H9 (cell line): ENCODE data around the gene MROH2A. TPM values are rescaled to one million over a fixed set of nuclear protein-coding genes. Genes with fewer than 3 reads are reported as not detected.

Source experiments
- DNase-seq: peaks from one replicate; pipeline ENCODE4 v3.0.0-alpha.2; 2017
- H2AFZ ChIP-seq: one replicate; pipeline ENCODE4 v1.6.1; 2013; ENCODE audit warnings: mild to moderate bottlenecking, low read length, control low read depth, moderate library complexity
- H2AK5ac ChIP-seq: 2 replicates; pipeline ENCODE4 v1.6.1; 2013; ENCODE audit warnings: low read length, control low read depth, mixed read lengths; ENCODE audit not compliant: insufficient read length
- H2BK120ac ChIP-seq: one replicate; pipeline ENCODE4 v1.6.1; 2013; ENCODE audit warnings: low read depth, mild to moderate bottlenecking, low read length, control low read depth, inconsistent platforms; ENCODE audit not compliant: poor library complexity, severe bottlenecking
- H2BK12ac ChIP-seq: 2 replicates; pipeline ENCODE4 v1.6.1; 2013; ENCODE audit warnings: low read length, control low read depth, mixed read lengths, low read depth; ENCODE audit not compliant: insufficient read length
- H2BK15ac ChIP-seq: 2 replicates; pipeline ENCODE4 v1.6.1; 2013; ENCODE audit warnings: low read depth, low read length, control low read depth
- H2BK20ac ChIP-seq: one replicate; pipeline ENCODE4 v1.6.1; 2013; ENCODE audit warnings: low read depth, mild to moderate bottlenecking, low read length, control low read depth, inconsistent platforms; ENCODE audit not compliant: poor library complexity, severe bottlenecking
- H2BK5ac ChIP-seq: 2 replicates; pipeline ENCODE4 v1.6.1; 2013; ENCODE audit warnings: low read length, control low read depth, mixed read lengths; ENCODE audit not compliant: insufficient read length
- H3K14ac ChIP-seq: 2 replicates; pipeline ENCODE4 v1.6.1; 2013; ENCODE audit warnings: low read length, control low read depth; ENCODE audit not compliant: insufficient read depth
- H3K18ac ChIP-seq: 2 replicates; pipeline ENCODE4 v1.6.1; 2013; ENCODE audit warnings: low read depth, mild to moderate bottlenecking, mixed read lengths, low read length, control low read depth; ENCODE audit not compliant: insufficient read length
- H3K23ac ChIP-seq: 2 replicates; pipeline ENCODE4 v1.6.1; 2013; ENCODE audit warnings: low read length, control low read depth, mixed read lengths, low read depth; ENCODE audit not compliant: insufficient read length
- H3K23me2 ChIP-seq: 2 replicates; pipeline ENCODE4 v1.6.1; 2013; ENCODE audit warnings: low read depth, mild to moderate bottlenecking, mixed read lengths, low read length, control low read depth; ENCODE audit not compliant: insufficient read length, poor library complexity, severe bottlenecking
- H3K27ac ChIP-seq: 2 replicates; pipeline ENCODE4 v1.5.1; 2013; ENCODE audit warnings: low read length, control low read depth, mixed read lengths, low read depth; ENCODE audit not compliant: insufficient read length
- H3K27me3 ChIP-seq: 2 replicates; pipeline ENCODE4 v1.6.1; 2013; ENCODE audit warnings: low read length, control low read depth, inconsistent platforms; ENCODE audit not compliant: insufficient read depth
- H3K4ac ChIP-seq: 2 replicates; pipeline ENCODE4 v1.6.1; 2013; ENCODE audit warnings: low read depth, mild to moderate bottlenecking, control low read depth, inconsistent platforms, low read length, moderate library complexity
- H3K4me1 ChIP-seq: 2 replicates; pipeline ENCODE4 v1.6.1; 2013; ENCODE audit warnings: low read length, control low read depth, inconsistent platforms; ENCODE audit not compliant: insufficient read depth
- H3K4me2 ChIP-seq: 2 replicates; pipeline ENCODE4 v1.6.1; 2013; ENCODE audit warnings: low read length, control low read depth, mixed read lengths; ENCODE audit not compliant: insufficient read length, insufficient read depth
- H3K56ac ChIP-seq: 2 replicates; pipeline ENCODE4 v1.6.1; 2013; ENCODE audit warnings: low read depth, mild to moderate bottlenecking, mixed read lengths, low read length, control low read depth; ENCODE audit not compliant: insufficient read length
- H3K79me1 ChIP-seq: 2 replicates; pipeline ENCODE4 v1.6.1; 2013; ENCODE audit warnings: low read depth, mild to moderate bottlenecking, moderate library complexity, low read length, control low read depth, inconsistent platforms; ENCODE audit not compliant: insufficient read depth, poor library complexity, severe bottlenecking
- H3K79me2 ChIP-seq: 2 replicates; pipeline ENCODE4 v1.6.1; 2013; ENCODE audit warnings: low read length, control low read depth, inconsistent platforms; ENCODE audit not compliant: insufficient read depth
- H3K9ac ChIP-seq: 2 replicates; pipeline ENCODE4 v1.6.1; 2013; ENCODE audit warnings: low read length, control low read depth, mixed read lengths; ENCODE audit not compliant: insufficient read length; ENCODE audit errors: extremely low read depth
- H3K9me3 ChIP-seq: one replicate; pipeline ENCODE4 v1.6.1; 2013; ENCODE audit warnings: low read depth, low read length, inconsistent platforms; ENCODE audit not compliant: control insufficient read depth
- H3T11ph ChIP-seq: one replicate; pipeline ENCODE4 v1.6.1; 2013; ENCODE audit warnings: mild to moderate bottlenecking, low read length, control low read depth, inconsistent platforms
- H4K20me1 ChIP-seq: one replicate; pipeline ENCODE4 v1.6.1; 2013; ENCODE audit not compliant: control insufficient read depth, insufficient read length, insufficient read depth
- H4K5ac ChIP-seq: 2 replicates; pipeline ENCODE4 v1.6.1; 2013; ENCODE audit warnings: low read depth, mild to moderate bottlenecking, mixed read lengths, low read length, control low read depth; ENCODE audit not compliant: insufficient read length
- H4K8ac ChIP-seq: replicated peaks from 2 replicates; pipeline ENCODE4 v1.6.1; 2013; ENCODE audit warnings: low read length, control low read depth, mixed read lengths, low read depth; ENCODE audit not compliant: insufficient read length
- H4K91ac ChIP-seq: 2 replicates; pipeline ENCODE4 v1.6.1; 2013; ENCODE audit warnings: low read depth, mild to moderate bottlenecking, moderate library complexity, mixed read lengths, low read length, control low read depth; ENCODE audit not compliant: insufficient read length
- H3K27ac Mint-ChIP-seq, 3 experiments: 2 replicates in 2 of 3; 3 replicates in 1 of 3; pipeline ENCODE4 v1.8.0; 2020 to 2021; ENCODE audit warnings: mixed read lengths in 3 of 3, mild to moderate bottlenecking in 1 of 3, moderate library complexity in 1 of 3
- H3K27me3 Mint-ChIP-seq: 2 replicates; pipeline ENCODE4 v1.8.0; 2021; ENCODE audit warnings: low read depth, mild to moderate bottlenecking, moderate library complexity, mixed read lengths
- H3K36me3 Mint-ChIP-seq, 3 experiments: 2 replicates in 2 of 3; 3 replicates in 1 of 3; pipeline ENCODE4 v1.8.0; 2020 to 2021; ENCODE audit warnings: low read depth in 3 of 3, mixed read lengths in 3 of 3; ENCODE audit not compliant: insufficient read depth in 1 of 3
- H3K4me1 Mint-ChIP-seq, 2 experiments: 2 replicates each; pipeline ENCODE4 v1.8.0; 2020; ENCODE audit warnings: mixed read lengths in 2 of 2
- H3K4me3 Mint-ChIP-seq, 2 experiments: 2 replicates in 1 of 2; 3 replicates in 1 of 2; pipeline ENCODE4 v1.8.0; 2020 to 2021; ENCODE audit warnings: mild to moderate bottlenecking in 2 of 2, mixed read lengths in 2 of 2, moderate library complexity in 1 of 2
- H3K9me3 Mint-ChIP-seq, 2 experiments: 2 replicates in 1 of 2; 3 replicates in 1 of 2; pipeline ENCODE4 v1.8.0; 2020; ENCODE audit warnings: mild to moderate bottlenecking in 2 of 2, mixed read lengths in 2 of 2, moderate library complexity in 1 of 2
- CTCF ChIP-seq: fragments of 200-600 bp; sonication (generic); conservative IDR thresholded peaks from 3 replicates; pipeline ENCODE4 v1.8.0; 2021; ENCODE audit warnings: antibody characterized with exemption, mild to moderate bottlenecking
- WGBS: extraction: QIAGEN DNeasy Blood & Tissue Kit; methylation state at CpG from one replicate; pipeline ENCODE4 v1.1.7; 2013; ENCODE audit warnings: missing lambda C conversion rate, low lambda C conversion rate, mixed read lengths; ENCODE audit not compliant: insufficient read length; ENCODE audit errors: extremely low coverage; 5-methylcytosine and 5-hydroxymethylcytosine counted together
- total RNA-seq: library from RNA; stranded (reverse); gene quantifications from 2 replicates; pipeline ENCODE4 v1.2.1, GENCODE V29; 2021

MROH2A gene
- total RNA-seq, 1 experiment from 2014 or later = not detected

GRCh38 chr2:233823731-233824121 lies 45.6 kb downstream of the MROH2A start:
- H2BK5ac ChIP-seq = no peak overlapping the region
- no peak overlapping the region for H4K91ac ChIP-seq
- no peak overlapping the region for H3K23ac ChIP-seq
- H2BK120ac ChIP-seq = no peak overlapping the region
- H3K79me2 ChIP-seq = no peaks in the 10 kb centered on the region
- no peaks in the 10 kb centered on the region for H3K9me3 ChIP-seq
- H3K4ac ChIP-seq = no peak overlapping the region
- H3K27me3 ChIP-seq = no peaks in the 10 kb centered on the region
- H2BK15ac ChIP-seq = no peak overlapping the region
- H3K4me2 ChIP-seq = no peak overlapping the region
- DNase-seq = peak; percentile 19
- H3K14ac ChIP-seq = no peak overlapping the region
- H3T11ph ChIP-seq = no peak overlapping the region
- H3K4me3 Mint-ChIP-seq = no peak overlapping the region
- H3K27ac ChIP-seq = no peak overlapping the region
- H2AK5ac ChIP-seq = no peak overlapping the region
- no peak overlapping the region for H3K56ac ChIP-seq
- no peaks in the 10 kb centered on the region for H4K20me1 ChIP-seq
- peaks cover 5% of the 10 kb centered on the region for H3K27me3 Mint-ChIP-seq
- WGBS = no CpG with 5 or more reads among the region's 8 CpGs
- no peaks in the 10 kb centered on the region for H3K79me1 ChIP-seq
- no peak overlapping the region for H3K9ac ChIP-seq
- no peak overlapping the region for H3K27ac Mint-ChIP-seq
- H2BK12ac ChIP-seq = no peak overlapping the region
- no peaks in the 10 kb centered on the region; a peak in 1 of 4 replicates for H3K4me1 Mint-ChIP-seq
- TF ChIP-seq CTCF = no peak
- H2BK20ac ChIP-seq = no peak overlapping the region
- no peak overlapping the region for H3K18ac ChIP-seq
- H2AFZ ChIP-seq = no peak overlapping the region
- no peaks in the 10 kb centered on the region for H3K4me1 ChIP-seq
- H3K9me3 Mint-ChIP-seq = peaks cover 4 to 7% of the 10 kb centered on the region in 2 experiments; a peak in 4 of 5 replicates
- H3K36me3 Mint-ChIP-seq = no peaks in the 10 kb centered on the region
- no peak overlapping the region for H4K5ac ChIP-seq
- H3K23me2 ChIP-seq = no peaks in the 10 kb centered on the region
- H4K8ac ChIP-seq = no peak overlapping the region
